ENCODE data around the gene PARP1.

PARP1 gene

DNA sequence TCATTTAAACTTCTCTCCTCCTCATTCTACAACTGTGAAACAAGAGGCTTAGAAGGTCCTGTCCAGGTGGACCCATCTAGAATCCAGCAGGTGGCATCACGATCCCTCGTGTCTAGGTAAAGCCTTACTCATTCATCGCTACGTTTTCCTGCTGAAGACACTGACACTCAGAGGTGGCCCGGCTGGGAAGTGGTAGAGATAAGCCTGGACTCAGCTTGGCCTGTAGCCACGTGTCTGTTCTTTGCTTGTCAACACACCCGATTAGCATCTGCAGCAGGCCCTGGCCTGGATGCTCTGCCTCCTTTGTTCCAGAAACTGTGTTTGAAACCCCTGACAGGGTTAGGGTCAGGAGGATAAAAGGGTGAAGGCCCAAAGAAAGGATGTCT lies 43.4 kb downstream of the PARP1 start:
- WGBS (ENCODE audit: extremely low coverage, insufficient coverage, low lambda C conversion rate): no CpG with 5 or more reads among the region's 7 CpGs
- no peaks in the 10 kb centered on the region for H3K79me1 ChIP-seq (ENCODE audit: low read length)
- H3K18ac ChIP-seq (ENCODE audit: low read length): no peak overlapping the region

DNA sequence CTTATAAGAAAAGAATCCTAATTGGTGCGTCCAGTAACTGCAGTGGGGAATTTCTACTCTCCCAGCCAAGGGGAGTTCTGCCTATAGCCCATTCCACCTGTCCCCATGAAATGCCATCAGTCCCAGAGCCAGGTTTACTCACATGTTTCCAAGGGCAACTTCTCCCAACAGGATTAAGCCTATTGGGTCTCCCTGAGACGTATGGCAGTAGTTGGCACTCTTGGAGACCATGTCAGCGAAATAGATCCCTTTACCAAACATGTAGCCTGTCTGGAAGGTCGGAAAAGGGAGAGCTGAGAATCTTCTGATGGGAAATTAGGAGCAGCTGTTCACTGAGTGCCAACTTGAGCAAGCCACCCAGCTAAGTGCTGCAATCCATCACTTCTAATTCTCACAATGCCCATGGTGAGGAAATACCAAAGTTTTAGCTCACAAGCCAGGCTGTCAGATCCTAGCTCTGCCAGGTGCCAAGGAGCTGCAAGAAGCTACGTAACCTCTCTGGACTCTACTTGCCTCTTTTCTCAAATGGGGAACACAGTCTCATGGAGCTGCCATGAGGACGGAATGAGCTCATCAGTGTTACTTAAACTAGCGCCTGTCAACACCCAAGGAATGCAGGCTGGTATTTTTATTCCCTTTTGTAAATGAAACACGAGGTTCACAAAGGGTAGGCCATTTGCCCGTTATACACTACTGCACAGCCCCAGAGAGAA lies 43.9 kb downstream of the PARP1 start:
- H3K27me3 ChIP-seq (ENCODE audit: insufficient read depth, low read length, poor library complexity): no peaks in the 10 kb centered on the region
- no peak overlapping the region for H3K27ac ChIP-seq (ENCODE audit: low read depth, low read length)
- no peak overlapping the region for H2BK120ac ChIP-seq (ENCODE audit: low read depth, low read length)
- no peak overlapping the region for H3K4ac ChIP-seq (ENCODE audit: low read depth, low read length)
- no peak overlapping the region for H2AK5ac ChIP-seq (ENCODE audit: low read length)
- no peak overlapping the region for H3K9ac ChIP-seq (ENCODE audit: low read length)
- no peak overlapping the region for H3K23ac ChIP-seq (ENCODE audit: low read length)
- H2BK5ac ChIP-seq (ENCODE audit: low read length): no peak overlapping the region
- no peak overlapping the region for H4K5ac ChIP-seq (ENCODE audit: low read length)
- H3K79me1 ChIP-seq (ENCODE audit: low read length): no peaks in the 10 kb centered on the region
- H3K56ac ChIP-seq (ENCODE audit: low read length): no peak overlapping the region
- H3K4me2 ChIP-seq (ENCODE audit: low read length): no peak overlapping the region
- no peak overlapping the region for H4K8ac ChIP-seq (ENCODE audit: low read depth, low read length)
- no peaks in the 10 kb centered on the region for H3K4me1 ChIP-seq (ENCODE audit: control insufficient read depth, low read depth, low read length)
- DNase-seq: no peak
- no peak overlapping the region for H3K4me3 ChIP-seq (ENCODE audit: low read length)
- no peak overlapping the region for H2BK15ac ChIP-seq (replicated peaks; ENCODE audit: low read depth)
- H3K79me2 ChIP-seq (ENCODE audit: control insufficient read depth, insufficient read depth, low read length): no peaks in the 10 kb centered on the region
- H3K18ac ChIP-seq (ENCODE audit: low read length): no peak overlapping the region
- peaks cover 37% of the 10 kb centered on the region for H3K36me3 ChIP-seq (ENCODE audit: control insufficient read depth, insufficient read depth, low read length)
- no CpG with 5 or more reads among the region's 9 CpGs for WGBS (ENCODE audit: extremely low coverage, insufficient coverage, low lambda C conversion rate)

More for the DNA sequence above, 43.4 kb downstream of the PARP1 start:
- no peak overlapping the region for H3K4ac ChIP-seq (ENCODE audit: low read depth, low read length)
- no peak overlapping the region for H3K4me2 ChIP-seq (ENCODE audit: low read length)
- no peaks in the 10 kb centered on the region for H3K79me2 ChIP-seq (ENCODE audit: control insufficient read depth, insufficient read depth, low read length)
- H3K23ac ChIP-seq (ENCODE audit: low read length): no peak overlapping the region
- no peak overlapping the region for H2BK15ac ChIP-seq (replicated peaks; ENCODE audit: low read depth)
- H2BK5ac ChIP-seq (ENCODE audit: low read length): no peak overlapping the region
- peak; percentile 11 for DNase-seq
- no peak overlapping the region for H4K8ac ChIP-seq (ENCODE audit: low read depth, low read length)
- H3K36me3 ChIP-seq (ENCODE audit: control insufficient read depth, insufficient read depth, low read length): peaks cover 35% of the 10 kb centered on the region
- no peak overlapping the region for H3K27ac ChIP-seq (ENCODE audit: low read depth, low read length)
- no peak overlapping the region for H2AK5ac ChIP-seq (ENCODE audit: low read length)
- no peak overlapping the region for H3K9ac ChIP-seq (ENCODE audit: low read length)
- H2BK120ac ChIP-seq (ENCODE audit: low read depth, low read length): no peak overlapping the region
- no peaks in the 10 kb centered on the region for H3K4me1 ChIP-seq (ENCODE audit: control insufficient read depth, low read depth, low read length)
- H4K5ac ChIP-seq (ENCODE audit: low read length): no peak overlapping the region
- H3K27me3 ChIP-seq (ENCODE audit: insufficient read depth, low read length, poor library complexity): no peaks in the 10 kb centered on the region
- no peak overlapping the region for H3K56ac ChIP-seq (ENCODE audit: low read length)
- H3K4me3 ChIP-seq (ENCODE audit: low read length): no peak overlapping the region

DNA sequence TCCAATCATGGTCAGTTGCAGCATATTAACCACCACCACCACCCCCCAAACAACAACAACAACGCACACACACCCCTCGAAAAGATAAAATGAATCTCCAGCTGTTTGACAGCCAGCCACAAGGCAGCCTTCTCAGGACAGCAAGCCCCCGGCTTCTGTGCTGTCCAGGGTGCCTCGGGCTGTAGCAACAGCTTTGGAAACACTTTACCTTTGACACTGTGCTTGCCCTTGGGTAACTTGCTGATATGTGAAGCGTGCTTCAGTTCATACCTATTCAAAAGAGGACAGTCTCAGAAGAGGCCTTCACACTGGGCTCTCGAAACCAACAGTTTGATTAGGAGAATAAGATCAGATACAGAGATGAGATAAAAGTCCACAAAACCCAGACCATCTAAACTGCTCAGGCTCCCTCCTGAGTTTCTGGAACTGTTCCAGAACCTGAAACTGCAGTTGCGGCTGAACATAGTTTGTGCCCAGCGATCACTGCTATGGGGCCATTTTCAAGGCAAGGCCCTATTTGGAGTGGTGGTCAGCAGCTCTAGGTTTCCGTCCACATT lies 44.9 kb downstream of the PARP1 start:
- Histone ChIP-seq H2BK5ac (ENCODE audit: low read length) (no peak overlapping the region), H3K79me2 (ENCODE audit: control insufficient read depth, insufficient read depth, low read length) (no peaks in the 10 kb centered on the region), H2AK5ac (ENCODE audit: low read length) (no peak overlapping the region), H3K23ac (ENCODE audit: low read length) (no peak overlapping the region), H3K4me2 (ENCODE audit: low read length) (no peak overlapping the region), H2BK120ac (ENCODE audit: low read depth, low read length) (no peak overlapping the region), H3K36me3 (ENCODE audit: control insufficient read depth, insufficient read depth, low read length) (peaks cover 33% of the 10 kb centered on the region), H3K9ac (ENCODE audit: low read length) (no peak overlapping the region), H2BK15ac (replicated peaks; ENCODE audit: low read depth) (no peak overlapping the region), H3K27me3 (ENCODE audit: insufficient read depth, low read length, poor library complexity) (no peaks in the 10 kb centered on the region), H3K56ac (ENCODE audit: low read length) (no peak overlapping the region), H3K79me1 (ENCODE audit: low read length) (no peaks in the 10 kb centered on the region), H4K8ac (ENCODE audit: low read depth, low read length) (no peak overlapping the region), H3K4me1 (ENCODE audit: control insufficient read depth, low read depth, low read length) (no peaks in the 10 kb centered on the region), H3K18ac (ENCODE audit: low read length) (no peak overlapping the region), H3K27ac (ENCODE audit: low read depth, low read length) (no peak overlapping the region), H4K5ac (ENCODE audit: low read length) (no peak overlapping the region), H3K4ac (ENCODE audit: low read depth, low read length) (no peak overlapping the region), H3K4me3 (ENCODE audit: low read length) (no peak overlapping the region)
- DNase-seq: no peak
- WGBS (ENCODE audit: extremely low coverage, insufficient coverage, low lambda C conversion rate): 100% methylated on average over 2 of the region's 9 CpGs

DNA sequence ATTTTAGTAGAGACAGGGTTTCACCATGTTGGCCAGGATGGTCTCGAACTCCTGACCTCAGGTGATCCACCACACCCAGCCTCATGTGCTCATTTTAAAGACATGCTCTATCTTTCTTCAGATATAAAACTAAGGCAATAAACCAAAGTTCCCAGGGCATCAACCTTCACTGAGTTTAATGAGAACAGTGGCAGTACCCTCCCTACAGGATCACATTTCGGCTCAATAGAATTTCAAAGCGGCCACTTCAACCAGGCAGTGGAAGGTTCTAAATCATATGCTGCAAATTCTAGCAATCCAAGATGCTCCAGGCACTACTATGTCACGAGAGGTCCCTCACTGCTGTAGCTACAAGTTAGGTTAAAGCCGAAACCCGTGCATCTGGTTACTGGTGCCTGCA lies 45.5 kb downstream of the PARP1 start:
- Histone ChIP-seq H3K4me2 (ENCODE audit: low read length) (no peak overlapping the region), H4K5ac (ENCODE audit: low read length) (no peak overlapping the region), H2BK15ac (replicated peaks; ENCODE audit: low read depth) (no peak overlapping the region), H3K23ac (ENCODE audit: low read length) (no peak overlapping the region), H3K9ac (ENCODE audit: low read length) (no peak overlapping the region), H3K4ac (ENCODE audit: low read depth, low read length) (no peak overlapping the region), H3K4me1 (ENCODE audit: control insufficient read depth, low read depth, low read length) (no peaks in the 10 kb centered on the region), H4K8ac (ENCODE audit: low read depth, low read length) (no peak overlapping the region), H3K79me2 (ENCODE audit: control insufficient read depth, insufficient read depth, low read length) (no peaks in the 10 kb centered on the region), H3K56ac (ENCODE audit: low read length) (no peak overlapping the region), H3K27me3 (ENCODE audit: insufficient read depth, low read length, poor library complexity) (no peaks in the 10 kb centered on the region), H3K79me1 (ENCODE audit: low read length) (no peaks in the 10 kb centered on the region), H2BK5ac (ENCODE audit: low read length) (no peak overlapping the region), H3K18ac (ENCODE audit: low read length) (no peak overlapping the region), H2BK120ac (ENCODE audit: low read depth, low read length) (no peak overlapping the region), H2AK5ac (ENCODE audit: low read length) (no peak overlapping the region), H3K4me3 (ENCODE audit: low read length) (no peak overlapping the region), H3K36me3 (ENCODE audit: control insufficient read depth, insufficient read depth, low read length) (peaks cover 28% of the 10 kb centered on the region), H3K27ac (ENCODE audit: low read depth, low read length) (no peak overlapping the region)
- no peak for DNase-seq
- no CpG with 5 or more reads among the region's 6 CpGs for WGBS (ENCODE audit: extremely low coverage, insufficient coverage, low lambda C conversion rate)

DNA sequence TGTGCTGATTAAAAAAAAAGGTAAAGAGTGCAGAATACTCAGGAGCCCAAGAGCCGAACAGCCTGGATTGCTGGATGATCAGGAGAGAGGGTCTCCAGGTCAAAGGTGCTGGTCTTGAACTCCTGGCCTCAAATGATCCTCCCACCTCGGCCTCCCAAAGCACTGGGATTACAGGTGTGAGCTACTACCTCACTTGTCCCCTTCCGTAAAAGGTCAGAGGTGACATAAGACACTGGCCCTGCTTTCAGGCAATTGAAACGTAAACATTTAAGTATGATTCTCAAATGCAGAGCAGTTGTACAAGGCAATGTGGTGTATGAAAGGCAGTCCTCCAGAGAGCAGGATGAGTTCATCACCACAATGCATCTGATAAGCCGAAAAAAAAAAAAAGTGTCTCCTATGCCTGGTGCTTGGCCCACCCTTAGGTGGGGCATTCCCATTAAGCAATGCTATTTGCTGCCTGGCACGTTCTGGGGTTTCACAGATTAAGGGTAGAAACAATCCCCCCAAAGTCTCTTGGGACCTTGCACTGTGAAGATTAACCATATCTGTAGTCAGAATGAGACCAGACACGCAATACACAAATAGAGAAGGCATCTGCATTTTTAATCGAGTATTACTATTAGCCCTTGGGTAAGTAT lies 47.7 kb downstream of the PARP1 start:
- H2BK120ac ChIP-seq (ENCODE audit: low read depth, low read length): no peak overlapping the region
- no peaks in the 10 kb centered on the region for H3K27me3 ChIP-seq (ENCODE audit: insufficient read depth, low read length, poor library complexity)
- no peak overlapping the region for H3K23ac ChIP-seq (ENCODE audit: low read length)
- H3K4me1 ChIP-seq (ENCODE audit: control insufficient read depth, low read depth, low read length): no peaks in the 10 kb centered on the region
- no peak overlapping the region for H3K9ac ChIP-seq (ENCODE audit: low read length)
- DNase-seq: no peak
- H3K4me3 ChIP-seq (ENCODE audit: low read length): no peak overlapping the region
- no peak overlapping the region for H2AK5ac ChIP-seq (ENCODE audit: low read length)
- H2BK5ac ChIP-seq (ENCODE audit: low read length): no peak overlapping the region
- no peak overlapping the region for H3K18ac ChIP-seq (ENCODE audit: low read length)
- peaks cover 25% of the 10 kb centered on the region for H3K36me3 ChIP-seq (ENCODE audit: control insufficient read depth, insufficient read depth, low read length)
- no peak overlapping the region for H4K8ac ChIP-seq (ENCODE audit: low read depth, low read length)
- H3K56ac ChIP-seq (ENCODE audit: low read length): no peak overlapping the region
- no peak overlapping the region for H3K27ac ChIP-seq (ENCODE audit: low read depth, low read length)
- H2BK15ac ChIP-seq (replicated peaks; ENCODE audit: low read depth): no peak overlapping the region
- no peak overlapping the region for H3K4me2 ChIP-seq (ENCODE audit: low read length)
- H3K79me2 ChIP-seq (ENCODE audit: control insufficient read depth, insufficient read depth, low read length): no peaks in the 10 kb centered on the region
- no CpG with 5 or more reads among the region's 8 CpGs for WGBS (ENCODE audit: extremely low coverage, insufficient coverage, low lambda C conversion rate)
- no peak overlapping the region for H4K5ac ChIP-seq (ENCODE audit: low read length)
- H3K4ac ChIP-seq (ENCODE audit: low read depth, low read length): no peak overlapping the region
- H3K79me1 ChIP-seq (ENCODE audit: low read length): no peaks in the 10 kb centered on the region

Data from mesendoderm (in vitro differentiated cells).